HepG2 (cell line): Measurements from ENCODE around the gene CRIM1. TPM values are rescaled to one million over a fixed set of nuclear protein-coding genes. Genes with fewer than 3 reads are reported as not detected.

Experiments
- ATAC-seq: fragments of 200-7000 bp; cut with Tn5 transposase; 3 replicates; pipeline ENCODE4 v1.9.1; 2020; ENCODE audit warnings: mild to moderate bottlenecking, moderate library complexity
- BruUV-seq: library from RNA; stranded (reverse); fragments of 400-500 nt; replicated peaks from 2 replicates; lab custom pipeline; 2021; lab: Mats Ljungman, UMichigan
- CTCF ChIA-PET: fragments of 300-600 bp; formaldehyde crosslinking; extraction: SDS; loops from one replicate; lab custom pipeline; 2021; ENCODE audit warnings: low total read pairs, inconsistent platforms, low intra/inter-chr PET ratio; lab: Yijun Ruan, JAX
- POLR2A ChIA-PET: fragments of 350-600 bp; sonication (Branson Sonifier 250); formaldehyde crosslinking; loops from one replicate; lab custom pipeline; 2020; ENCODE audit warnings: antibody characterized with exemption, inconsistent platforms; lab: Yijun Ruan, JAX
- DNase-seq: peaks from one replicate; pipeline ENCODE4 v3.0.0-alpha.2; 2015; ENCODE audit warnings: low spot score
- FAIRE-seq: peaks from 3 replicates; lab custom pipeline; 2011; peaks lifted over from hg19 to GRCh38; lab: Jason Lieb, UNC
- H2AFZ ChIP-seq: one replicate; pipeline ENCODE4 v1.6.1; 2011; ENCODE audit warnings: low read length, inconsistent platforms
- H3K27ac ChIP-seq: fragments of 300-600 bp; 3 replicates; pipeline ENCODE4 v1.8.0; 2011; ENCODE audit warnings: mixed run types, mild to moderate bottlenecking, mixed read lengths, low read length, inconsistent platforms; ENCODE audit not compliant: insufficient read depth; ENCODE audit errors: extremely low read length
- H3K27me3 ChIP-seq, 2 experiments: fragments of 200-600 bp in 1 of 2; 2 replicates in 1 of 2; 3 replicates in 1 of 2; pipeline versions ENCODE4 v1.6.0 to v1.8.0; 2011; ENCODE audit warnings: low read length in 2 of 2, mild to moderate bottlenecking in 2 of 2, moderate library complexity in 2 of 2, inconsistent platforms in 1 of 2; ENCODE audit not compliant: insufficient read depth in 2 of 2, control insufficient read depth in 1 of 2
- H3K36me3 ChIP-seq, 2 experiments: fragments of 200-600 bp in 1 of 2; replicated peaks in 1 of 2; 2 replicates in 1 of 2; 3 replicates in 1 of 2; pipeline versions ENCODE4 v1.5.1 to v1.8.0; 2011; ENCODE audit warnings: low read length in 2 of 2, inconsistent platforms in 1 of 2; ENCODE audit not compliant: insufficient read depth in 2 of 2, control insufficient read depth in 1 of 2
- H3K4me1 ChIP-seq: 2 replicates; pipeline ENCODE4 v1.5.1; 2012; ENCODE audit warnings: low read length, inconsistent platforms; ENCODE audit not compliant: insufficient read depth
- H3K4me2 ChIP-seq: 2 replicates; pipeline ENCODE4 v1.6.0; 2011; ENCODE audit warnings: low read depth, low read length, inconsistent platforms
- H3K4me3 ChIP-seq, 3 experiments: fragments of 200-600 bp in 1 of 3; sonication (generic), shearing (Covaris generic) in 1 of 3; replicated peaks in 1 of 3; 2 replicates each; pipeline ENCODE4 v1.5.1; 2011 to 2016; ENCODE audit warnings: low read length in 3 of 3, inconsistent platforms in 2 of 3, low read depth in 2 of 3, mild to moderate bottlenecking in 2 of 3, control low read depth in 1 of 3, mixed read lengths in 1 of 3; ENCODE audit not compliant: insufficient read depth in 1 of 3
- H3K79me2 ChIP-seq: one replicate; pipeline ENCODE4 v1.6.1; 2011; ENCODE audit warnings: low read length, inconsistent platforms; ENCODE audit not compliant: insufficient read depth
- H3K9ac ChIP-seq: 2 replicates; pipeline ENCODE4 v1.6.0; 2011; ENCODE audit warnings: mild to moderate bottlenecking, low read depth, low read length, inconsistent platforms; ENCODE audit not compliant: insufficient read depth
- H3K9me3 ChIP-seq: 2 replicates; pipeline ENCODE4 v1.5.1; 2012; ENCODE audit warnings: mild to moderate bottlenecking, low read length
- H4K20me1 ChIP-seq: 2 replicates; pipeline ENCODE4 v1.6.0; 2011; ENCODE audit warnings: inconsistent platforms, mild to moderate bottlenecking, low read length, moderate library complexity; ENCODE audit not compliant: insufficient read depth
- TSC22D2 ChIP-seq: sonication (generic); formaldehyde crosslinking; IDR thresholded peaks from 2 replicates; pipeline ENCODE4 v1.5.1; 2020; ENCODE audit warnings: missing genetic modification reagents, mild to moderate bottlenecking, borderline replicate concordance
- ZBTB10 ChIP-seq: sonication (generic); formaldehyde crosslinking; IDR thresholded peaks from 2 replicates; pipeline ENCODE4 v1.4.0; 2020; ENCODE audit warnings: missing genetic modification reagents, borderline replicate concordance
- ZFAT ChIP-seq: sonication (generic); formaldehyde crosslinking; conservative IDR thresholded peaks from 2 replicates; pipeline ENCODE4 v1.8.1; 2023; ENCODE audit warnings: missing genetic modification reagents, inconsistent platforms
- WGBS: methylation state at CpG from one replicate; pipeline ENCODE4 v1.1.6; 2017; ENCODE audit warnings: low lambda C conversion rate; 5-methylcytosine and 5-hydroxymethylcytosine counted together
- in situ Hi-C: cut with HindIII; loops from 2 replicates; pipeline ENCODE4 v1.10.0; 2017; ENCODE audit warnings: low pct_unique_long_range_greater_than_20kb; ENCODE audit not compliant: extremely low pct_ligation_motif_present
- intact Hi-C: fragments of 100-400 bp; cut with micrococcal nuclease; formaldehyde crosslinking; loops from one replicate; pipeline ENCODE4 v1.10.0; 2022; ENCODE audit not compliant: unreplicated experiment
- polyA plus RNA-seq, 8 experiments: library from polyadenylated mRNA; depleted of rRNA in 3 of 8; stranded (reverse) in 7 of 8; unstranded in 1 of 8; fragments of >200 nt; fragmentation: Illumina TruSeq in 4 of 8; extraction: Trizol in 4 of 8; gene quantifications; 2 replicates each; pipeline versions ENCODE4 v1.2.1 to v1.2.3, GENCODE V29; 2011 to 2016; ENCODE audit warnings: low read depth in 4 of 8, missing spikeins in 1 of 8, mixed read lengths in 1 of 8; ENCODE audit not compliant: insufficient read depth in 1 of 8
- total RNA-seq, 5 experiments: library from RNA; depleted of rRNA; stranded (reverse); fragments of >200 nt; fragmentation: Illumina TruSeq; extraction: Trizol; gene quantifications; 2 replicates each; pipeline ENCODE4 v1.2.3, GENCODE V29; 2016; ENCODE audit warnings: low read depth in 1 of 5
- TF ChIP-seq, protein P1 (sequence below): IDR thresholded peaks from 2 replicates; pipeline ENCODE4 v1.6.1; 2016; ENCODE audit warnings: missing compliant biosample characterization, missing genetic modification reagents, borderline replicate concordance
- TF ChIP-seq, protein P2 (sequence below): IDR thresholded peaks from 2 replicates; pipeline ENCODE4 v1.6.1; 2016; ENCODE audit warnings: control low read depth

CRIM1 gene
- total and polyA plus RNA-seq, 2 of the 13 experiments (the other 11 are each of a cell fraction or from before 2014, with no cell fraction given): 39.1 to 69.9 TPM

DNA sequence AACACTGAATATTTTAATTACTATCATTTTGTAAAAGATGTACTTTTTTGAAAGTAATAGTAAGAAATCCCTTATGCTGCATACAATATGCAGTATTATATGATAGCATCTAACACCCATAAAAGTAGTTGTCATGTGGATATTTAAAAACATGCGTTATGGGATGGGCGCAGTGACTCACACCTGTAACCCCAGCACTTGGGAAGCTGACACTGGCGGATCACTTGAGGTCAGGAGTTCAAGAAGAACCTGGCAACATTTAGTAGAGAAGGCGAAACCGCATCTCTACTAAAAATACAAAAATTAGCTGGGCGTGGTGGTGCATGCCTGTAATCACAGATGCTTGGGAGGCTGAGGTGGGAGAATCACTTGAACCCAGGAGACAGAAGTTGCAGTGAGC lies 153.5 kb downstream of the CRIM1 start:
- Histone ChIP-seq H3K36me3 (peaks cover 33 to 83% of the 10 kb centered on the region in 2 experiments), H3K4me2 (no peak overlapping the region), H2AFZ (no peak overlapping the region), H3K27ac (no peak overlapping the region), H4K20me1 (0 out of 2 replicates have a peak, but pooled peaks cover 3% of the 10 kb centered on the region), H3K9ac (no peak overlapping the region), H3K4me3 (no peak overlapping the region), H3K4me1 (peaks cover 24% of the 10 kb centered on the region), H3K79me2 (no peaks in the 10 kb centered on the region), H3K27me3 (no peaks in the 10 kb centered on the region), H3K9me3 (no peaks in the 10 kb centered on the region)
- no peak for FAIRE-seq
- ChIA-PET POLR2A (no interaction called here), CTCF (no interaction called here)
- in situ Hi-C loops: no loop called here
- no peak for ATAC-seq
- intact Hi-C loops: loop anchor here (5.0 to 10.0 kb wide), 2 partner anchors 153 to 534 kb away; no protein-coding TSS in a partner anchor
- 98% methylated on average over 6 of the region's 6 CpGs for WGBS
- TF ChIP-seq, protein P1, sequence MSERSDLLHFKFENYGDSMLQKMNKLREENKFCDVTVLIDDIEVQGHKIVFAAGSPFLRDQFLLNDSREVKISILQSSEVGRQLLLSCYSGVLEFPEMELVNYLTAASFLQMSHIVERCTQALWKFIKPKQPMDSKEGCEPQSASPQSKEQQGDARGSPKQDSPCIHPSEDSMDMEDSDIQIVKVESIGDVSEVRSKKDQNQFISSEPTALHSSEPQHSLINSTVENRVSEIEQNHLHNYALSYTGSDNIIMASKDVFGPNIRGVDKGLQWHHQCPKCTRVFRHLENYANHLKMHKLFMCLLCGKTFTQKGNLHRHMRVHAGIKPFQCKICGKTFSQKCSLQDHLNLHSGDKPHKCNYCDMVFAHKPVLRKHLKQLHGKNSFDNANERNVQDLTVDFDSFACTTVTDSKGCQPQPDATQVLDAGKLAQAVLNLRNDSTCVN (CRISPR knock-in tag): no peak
- TF ChIP-seq ZBTB10 (no peak), TSC22D2 (CRISPR knock-in tag) (no peak), ZFAT (CRISPR knock-in tag) (no peak)
- TF ChIP-seq, protein P2, sequence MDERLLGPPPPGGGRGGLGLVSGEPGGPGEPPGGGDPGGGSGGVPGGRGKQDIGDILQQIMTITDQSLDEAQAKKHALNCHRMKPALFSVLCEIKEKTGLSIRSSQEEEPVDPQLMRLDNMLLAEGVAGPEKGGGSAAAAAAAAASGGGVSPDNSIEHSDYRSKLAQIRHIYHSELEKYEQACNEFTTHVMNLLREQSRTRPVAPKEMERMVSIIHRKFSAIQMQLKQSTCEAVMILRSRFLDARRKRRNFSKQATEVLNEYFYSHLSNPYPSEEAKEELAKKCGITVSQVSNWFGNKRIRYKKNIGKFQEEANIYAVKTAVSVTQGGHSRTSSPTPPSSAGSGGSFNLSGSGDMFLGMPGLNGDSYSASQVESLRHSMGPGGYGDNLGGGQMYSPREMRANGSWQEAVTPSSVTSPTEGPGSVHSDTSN (CRISPR knock-in tag): no peak
- BruUV-seq: no TSS peak
- DNase-seq: no peak
